Cortex of kidney (tissue), 1 donor: ENCODE data around the gene TCF7L1.

Source experiments
- DNase-seq: peaks from one replicate; lab custom pipeline; 2025; lab: John Stamatoyannopoulos, UW

Gene TCF7L1

DNA sequence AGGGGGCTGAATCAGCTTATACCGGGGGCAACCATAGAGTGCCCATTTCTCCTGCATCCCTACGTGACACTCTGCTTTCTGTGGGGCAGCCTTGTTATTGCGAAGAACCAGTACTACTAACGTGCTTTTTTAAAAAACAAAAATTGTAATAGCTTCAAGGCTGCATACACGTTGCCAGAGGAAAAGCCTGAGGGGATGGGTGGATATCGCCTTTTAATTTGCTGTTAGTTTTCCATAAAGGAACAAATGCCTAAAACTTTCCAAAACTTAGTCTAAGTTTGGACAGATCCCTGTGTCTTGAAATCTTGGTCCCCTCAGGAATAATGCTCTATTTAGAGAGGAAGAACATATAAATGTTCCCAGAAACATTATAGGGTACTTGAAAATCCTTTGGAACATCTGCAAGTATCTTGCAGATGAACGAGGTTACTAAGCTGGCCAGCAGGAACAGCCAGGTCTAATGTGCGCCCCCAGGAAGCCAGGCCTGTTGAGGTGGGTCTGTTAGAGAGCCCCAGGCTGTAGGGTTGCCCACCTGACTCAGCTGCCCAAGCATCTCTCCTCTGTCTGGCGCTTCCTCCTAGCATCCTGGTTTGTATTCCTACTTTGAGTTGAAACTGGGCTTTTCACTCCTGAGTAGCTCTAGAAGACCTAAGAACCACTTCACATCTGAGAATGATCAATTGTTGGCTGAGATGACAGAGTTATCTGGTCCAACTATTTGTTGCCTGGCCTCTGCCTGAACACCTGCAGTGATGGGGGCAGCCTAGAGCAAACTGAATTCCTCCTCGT is 97.7 kb downstream of the TCF7L1 start:
- no peak for DNase-seq

DNA sequence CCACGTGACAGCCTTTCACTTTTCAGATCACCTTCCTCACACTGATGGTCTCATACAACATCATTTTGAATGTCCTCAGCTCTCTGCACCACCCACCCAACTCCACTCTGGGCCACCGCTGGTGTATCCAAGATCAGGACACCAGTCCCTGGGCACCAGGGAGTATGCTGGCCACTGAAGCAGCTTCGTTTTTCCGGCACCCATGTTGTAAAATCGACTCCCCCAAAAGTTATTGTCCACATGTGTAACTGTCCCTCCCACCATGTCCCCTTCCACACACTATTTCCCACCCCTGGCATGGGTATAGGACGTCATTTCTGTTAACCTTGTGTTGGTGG is 98.2 kb downstream of the TCF7L1 start:
- no peak for DNase-seq

DNA sequence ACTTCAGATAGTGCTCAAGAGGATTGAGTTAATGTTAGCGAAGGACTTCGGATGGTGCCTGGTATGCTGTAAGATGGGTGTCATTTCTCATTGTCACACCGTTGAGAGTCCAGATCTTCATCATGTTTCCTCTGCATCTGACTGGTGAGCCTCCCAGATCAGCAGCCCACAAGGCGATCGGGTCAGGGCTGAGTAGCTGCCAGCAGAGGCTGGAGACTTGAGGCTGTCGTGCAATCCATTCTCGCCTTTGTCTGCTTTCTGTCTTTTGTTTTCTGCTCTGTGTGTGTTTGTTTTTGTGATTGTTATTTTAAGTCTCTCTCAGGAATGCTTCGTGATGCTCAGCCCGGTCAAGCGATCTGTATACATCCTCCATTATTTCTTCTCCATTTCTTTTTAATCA is 98.8 kb downstream of the TCF7L1 start:
- DNase-seq, result no peak

DNA sequence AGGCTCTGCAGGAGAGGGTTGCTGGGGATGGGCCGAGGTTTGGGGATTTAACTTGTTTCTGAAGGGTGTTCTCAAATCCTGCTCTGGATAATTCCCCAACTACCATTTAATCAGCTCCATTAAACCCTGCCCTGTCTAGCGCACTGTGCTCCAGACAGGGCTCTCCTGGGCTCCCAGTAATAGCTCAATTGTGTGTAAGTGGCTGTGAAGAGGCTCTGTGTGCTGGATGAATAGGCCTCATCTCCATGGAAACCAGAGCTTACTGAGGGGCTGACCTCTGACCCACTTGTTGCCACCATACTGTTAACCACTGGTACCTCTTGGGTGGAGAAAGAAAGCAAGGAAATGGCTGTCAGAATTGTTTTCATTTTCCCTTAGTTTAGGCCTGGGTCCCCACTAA is 101.7 kb downstream of the TCF7L1 start:
- DNase-seq, result no peak

DNA sequence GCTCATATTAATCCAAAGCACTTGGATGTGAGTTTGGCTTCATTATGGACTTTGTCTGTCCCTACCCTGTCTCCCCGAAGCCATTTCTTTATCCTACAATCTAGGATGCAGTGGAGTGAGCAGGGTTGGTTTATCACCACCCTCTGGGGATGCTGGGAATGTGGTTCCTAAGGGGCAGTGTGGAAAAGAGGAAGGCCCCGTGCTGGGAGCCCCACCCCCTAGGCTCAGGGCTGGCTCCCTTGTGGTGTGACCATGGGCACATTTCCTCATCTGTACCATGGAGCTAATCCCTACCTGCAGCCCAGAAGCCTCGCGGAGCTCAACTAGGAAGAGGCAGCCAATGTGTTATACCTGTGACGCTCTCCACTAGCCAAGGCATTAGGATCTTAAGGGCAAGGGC is 102.1 kb downstream of the TCF7L1 start:
- no peak for DNase-seq

DNA sequence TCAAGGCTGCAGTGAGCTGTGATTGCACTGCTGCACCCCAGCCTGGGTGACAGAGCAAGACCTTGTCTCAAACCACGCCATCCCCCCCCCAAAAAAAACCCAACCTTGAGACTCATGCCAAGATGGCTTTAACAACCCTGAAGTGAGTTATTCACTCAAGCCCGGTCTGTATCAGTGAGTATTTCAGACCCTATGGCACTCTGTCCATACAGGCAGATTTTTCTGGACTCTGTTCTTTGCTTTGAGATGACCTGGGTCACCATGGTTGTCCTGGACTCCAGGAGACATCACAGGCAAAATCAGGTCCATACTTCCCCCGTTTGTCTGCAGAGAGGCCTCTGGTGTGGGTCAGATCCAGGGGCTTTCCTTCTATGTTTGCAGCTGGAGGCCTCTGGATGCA is 102.9 kb downstream of the TCF7L1 start:
- DNase-seq, result no peak

DNA sequence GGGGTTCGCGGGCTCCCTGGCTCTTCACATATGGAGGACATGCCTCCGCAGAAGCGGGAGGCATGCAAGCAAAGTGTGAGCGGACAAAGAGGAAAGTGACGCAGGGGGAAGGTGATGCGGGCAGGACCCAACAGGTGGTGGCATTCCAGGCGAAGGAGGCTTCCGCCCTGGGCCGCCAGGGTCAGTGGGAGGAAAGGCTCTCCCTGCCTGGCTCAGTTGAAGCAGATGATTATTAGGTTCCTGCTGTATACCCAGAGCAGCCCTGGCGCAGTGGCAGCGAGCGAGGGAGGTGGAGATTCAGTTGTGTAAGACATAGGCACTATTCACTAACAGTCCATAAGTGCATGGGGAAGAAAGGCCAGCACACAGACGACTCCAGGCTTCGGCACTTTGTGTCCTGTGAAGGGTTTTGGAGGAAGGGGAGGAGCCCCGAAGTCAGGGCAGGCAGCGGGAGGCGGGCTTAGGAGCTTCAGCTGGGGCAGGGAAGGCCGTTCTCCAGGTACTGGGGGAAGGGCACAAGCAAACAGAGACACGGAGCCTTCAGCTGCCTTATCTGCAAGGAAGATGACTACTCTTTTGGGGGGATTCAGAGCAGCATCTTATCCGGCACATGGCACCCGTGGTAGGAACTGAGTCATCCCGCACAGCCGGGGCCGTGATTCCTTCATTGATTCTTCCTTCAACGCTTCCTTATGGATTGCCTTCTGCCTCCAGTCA is 104.8 kb downstream of the TCF7L1 start:
- DNase-seq, result no peak

DNA sequence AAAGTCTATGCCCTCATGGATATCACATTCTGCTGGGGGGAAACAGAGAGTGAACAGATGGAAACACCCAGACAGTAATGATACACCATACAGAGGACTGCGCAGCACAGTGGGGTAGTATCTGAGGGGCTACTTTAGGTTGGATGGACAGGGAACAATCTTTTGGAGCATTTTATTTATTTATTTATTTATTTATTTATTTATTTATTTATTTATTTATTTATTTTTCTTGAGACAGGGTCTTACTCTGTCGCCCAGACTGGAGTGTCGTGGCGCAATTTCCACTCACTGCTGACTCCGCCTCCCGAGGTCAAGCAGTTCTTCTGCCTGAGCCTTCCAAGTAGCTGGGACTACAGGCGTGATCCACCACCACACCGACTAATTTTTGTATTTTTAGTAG is 105.4 kb downstream of the TCF7L1 start:
- no peak for DNase-seq

DNA sequence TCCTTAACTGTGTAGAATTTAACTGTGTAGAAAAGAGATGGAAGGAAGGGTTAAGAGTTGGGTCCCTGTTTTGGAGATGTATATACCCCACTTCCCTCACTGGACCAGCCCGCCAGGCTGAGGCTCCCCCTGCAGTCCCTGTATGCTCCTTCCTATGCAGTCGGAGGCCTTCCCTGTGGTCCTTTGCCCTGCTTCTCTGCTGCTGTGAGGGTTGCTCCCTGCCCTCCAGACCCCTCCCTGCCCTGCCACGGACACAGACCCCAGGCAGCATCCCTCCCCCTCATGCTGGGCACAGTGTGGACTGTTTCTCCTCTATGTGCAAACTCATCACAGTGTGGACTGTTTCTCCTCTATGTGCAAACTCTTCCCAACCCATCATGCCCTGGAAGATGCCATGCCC is 105.9 kb downstream of the TCF7L1 start:
- no peak for DNase-seq

DNA sequence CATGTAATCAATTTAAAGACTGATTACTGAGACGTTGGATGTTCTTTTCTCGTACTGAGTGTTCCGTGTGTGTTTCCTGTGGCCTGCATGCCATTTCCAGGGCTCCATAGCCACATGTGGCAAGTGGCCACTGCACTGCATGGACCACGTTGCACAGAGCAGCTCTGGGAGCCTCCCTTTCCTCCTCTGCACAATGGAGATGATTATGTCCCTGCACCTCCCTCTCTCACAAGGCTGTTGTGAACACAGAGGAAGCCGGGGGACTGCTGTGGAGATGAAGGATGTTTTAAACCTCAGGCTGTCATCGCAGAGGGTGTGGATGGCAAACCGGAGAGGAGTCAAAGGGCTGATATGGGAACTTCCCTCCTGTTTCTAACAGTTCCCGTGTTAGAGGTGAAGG is 106.9 kb downstream of the TCF7L1 start:
- no peak for DNase-seq

DNA sequence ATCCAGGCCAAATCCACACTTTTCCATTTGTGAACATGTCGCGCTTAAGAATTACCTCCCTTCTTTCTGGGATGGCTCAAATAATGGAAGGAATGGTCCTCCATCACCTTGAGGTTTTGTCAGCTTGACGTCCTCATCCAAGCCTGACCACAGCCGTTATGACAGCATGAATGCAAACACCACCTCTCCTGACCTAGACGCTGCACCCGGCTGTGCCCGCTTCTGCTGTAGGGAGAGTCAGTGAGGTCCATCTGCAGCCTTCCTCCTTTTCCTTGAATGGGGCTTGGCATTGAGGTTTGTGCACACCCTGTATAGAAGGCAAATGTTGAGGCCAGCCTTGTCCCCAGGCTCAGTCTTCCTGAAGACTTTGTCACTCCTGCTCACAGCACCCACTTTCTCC is 109.1 kb downstream of the TCF7L1 start:
- no peak for DNase-seq

DNA sequence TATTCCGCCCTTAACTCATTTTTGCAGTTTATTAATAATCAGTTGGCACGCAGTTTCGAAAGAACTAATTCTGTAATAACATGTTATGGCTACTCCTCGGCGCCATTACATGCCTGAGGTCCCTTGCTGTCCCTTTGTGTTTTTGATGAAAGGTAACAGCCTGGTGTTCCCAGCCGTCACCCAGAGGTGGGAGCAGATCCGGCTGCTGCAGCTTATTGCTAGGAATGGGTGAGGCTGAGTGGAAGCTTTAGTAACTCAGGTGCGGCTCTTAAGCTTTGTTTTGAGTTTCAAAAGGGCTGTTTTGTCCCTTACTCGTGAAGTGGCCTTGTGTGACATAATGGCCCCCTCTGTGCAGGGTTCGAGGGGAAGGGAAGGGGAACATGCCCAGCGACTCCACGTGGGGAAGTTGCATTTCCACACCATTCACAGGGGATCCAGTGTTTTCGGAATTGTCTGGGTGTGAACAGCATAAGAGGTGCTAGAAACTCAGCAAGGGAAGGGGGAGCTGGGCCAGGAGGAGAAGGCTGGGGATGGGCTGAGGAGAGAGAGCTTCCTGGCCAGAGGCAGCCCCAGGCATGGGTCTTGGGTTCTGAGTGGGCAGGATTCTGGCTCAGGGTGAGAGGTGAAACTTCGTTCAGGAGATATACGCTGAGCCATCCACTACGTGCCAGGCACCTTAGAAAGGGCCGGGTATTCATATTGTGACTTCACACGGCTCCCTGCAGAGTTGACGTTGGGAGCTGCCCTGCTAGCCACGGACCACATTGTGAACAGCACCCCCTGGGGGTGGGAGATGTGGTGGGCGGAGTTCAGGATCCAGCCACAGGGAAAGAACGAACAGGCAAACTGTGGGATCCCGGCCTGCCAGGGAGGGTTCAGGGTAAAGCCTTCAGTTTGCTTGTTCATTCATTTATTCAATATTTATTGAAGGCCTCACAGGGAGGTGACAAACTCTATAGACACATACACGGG is 110.2 kb downstream of the TCF7L1 start:
- DNase-seq, result no peak

DNA sequence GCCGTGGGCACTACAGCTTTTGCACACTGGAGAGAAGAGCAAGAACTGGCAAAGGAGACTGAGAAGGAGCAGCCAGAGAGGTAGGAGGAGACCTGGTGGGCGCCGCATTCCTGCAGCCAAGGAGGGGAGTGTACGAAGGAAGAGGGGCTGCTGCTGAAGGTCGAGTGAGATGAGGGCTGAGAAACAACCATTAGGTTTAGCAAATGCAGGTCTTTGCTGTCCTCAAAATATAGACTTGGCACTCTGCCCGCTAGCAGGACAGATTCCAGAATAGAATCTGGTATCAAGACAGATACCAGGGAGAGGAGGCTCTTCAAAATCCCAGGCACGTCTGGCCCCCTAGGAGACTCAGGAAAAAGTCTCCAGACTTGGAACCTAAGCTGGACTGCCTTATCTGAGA is 111.6 kb downstream of the TCF7L1 start:
- no peak for DNase-seq

DNA sequence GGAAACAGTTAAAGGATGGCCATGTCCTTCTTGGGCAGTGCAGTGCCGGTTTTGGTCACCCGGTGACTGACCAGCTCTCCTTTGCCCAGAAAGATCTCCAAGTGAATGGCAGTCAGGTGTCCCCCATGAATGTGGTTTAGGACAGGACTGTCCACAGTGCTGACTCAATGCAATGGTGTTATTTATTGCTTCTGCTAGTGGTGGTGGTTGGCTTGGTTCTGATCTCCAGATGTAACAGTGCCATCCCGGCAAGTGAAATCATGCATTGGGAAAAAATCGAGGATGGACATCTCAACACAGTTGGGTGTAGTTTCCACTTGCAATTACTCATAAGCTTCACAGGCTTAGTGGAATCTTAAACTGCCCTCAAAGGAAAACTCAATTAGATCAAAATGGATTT is 112.7 kb downstream of the TCF7L1 start:
- no peak for DNase-seq

DNA sequence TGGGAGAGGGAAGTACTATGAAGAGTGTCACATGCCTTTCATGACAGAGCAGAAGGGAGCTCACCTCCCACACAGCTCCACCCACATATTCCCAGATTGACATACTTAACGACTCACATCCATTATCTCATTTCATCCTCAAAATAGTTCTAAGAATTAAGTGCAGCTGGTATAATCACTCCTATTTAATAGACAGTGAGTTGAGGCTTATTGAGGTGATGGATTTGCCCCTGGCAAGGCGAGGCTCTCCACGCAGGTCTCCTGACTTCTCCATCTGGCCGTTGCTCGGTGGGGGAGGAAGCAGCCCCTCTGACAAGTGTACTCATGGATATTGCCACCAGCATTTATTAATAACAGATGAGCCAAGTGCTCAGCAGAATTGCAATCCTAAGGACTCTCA is 113.2 kb downstream of the TCF7L1 start:
- DNase-seq, result no peak

DNA sequence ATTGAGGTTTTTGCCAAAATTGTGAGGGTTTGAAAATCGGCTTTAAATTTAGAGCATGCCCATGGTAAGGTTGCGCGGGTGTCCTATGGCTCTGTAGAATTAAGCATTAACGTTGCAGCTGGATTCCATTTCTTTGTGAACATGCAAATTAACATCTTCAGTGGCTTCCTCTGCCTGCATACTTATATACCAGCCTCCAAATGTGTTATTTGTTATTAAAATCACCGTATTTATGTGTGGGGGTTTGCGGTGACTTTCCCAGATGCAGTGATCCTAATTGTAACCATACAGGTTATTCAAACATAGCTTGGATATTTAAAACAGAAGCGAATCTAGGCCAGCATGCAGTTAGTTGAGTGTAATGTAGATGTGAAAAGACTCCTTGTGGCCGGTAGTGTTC is 114.4 kb downstream of the TCF7L1 start:
- DNase-seq, result no peak

DNA sequence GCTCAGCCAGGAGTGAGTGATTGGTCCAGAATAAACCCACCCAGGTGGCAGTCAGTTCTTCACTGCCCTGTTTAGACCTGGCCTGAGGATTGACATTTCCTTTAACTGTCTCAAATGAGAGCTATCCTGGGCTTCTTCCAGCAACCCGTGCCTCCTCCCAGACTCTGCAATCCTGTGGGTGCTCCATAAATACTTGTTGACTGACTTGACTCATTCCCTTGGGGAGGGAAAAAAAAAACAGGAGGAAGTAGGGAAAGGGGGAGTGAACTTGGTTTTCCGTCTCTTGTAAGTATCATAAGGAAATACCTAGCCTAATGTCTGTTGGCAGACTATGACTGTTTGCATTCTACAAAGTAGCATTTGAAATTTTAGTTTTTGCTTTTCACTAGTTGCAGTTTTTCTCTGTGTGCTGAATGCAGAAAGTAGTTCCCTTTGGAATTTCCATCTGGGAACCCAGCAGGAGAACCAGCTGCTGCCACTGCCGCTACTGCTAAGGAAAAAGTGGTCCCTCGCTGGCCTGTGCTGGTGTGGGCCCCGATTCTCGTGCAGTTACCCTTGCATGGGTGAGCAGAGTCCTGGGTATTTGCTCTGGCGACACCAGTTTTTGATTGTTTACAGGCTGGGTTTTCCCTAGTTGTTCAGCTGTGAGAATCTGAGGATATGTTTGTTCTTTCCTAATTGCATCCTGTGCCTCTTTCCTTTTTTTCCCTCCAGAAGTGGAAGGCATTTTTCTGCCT is 115.7 kb downstream of the TCF7L1 start:
- no peak for DNase-seq

DNA sequence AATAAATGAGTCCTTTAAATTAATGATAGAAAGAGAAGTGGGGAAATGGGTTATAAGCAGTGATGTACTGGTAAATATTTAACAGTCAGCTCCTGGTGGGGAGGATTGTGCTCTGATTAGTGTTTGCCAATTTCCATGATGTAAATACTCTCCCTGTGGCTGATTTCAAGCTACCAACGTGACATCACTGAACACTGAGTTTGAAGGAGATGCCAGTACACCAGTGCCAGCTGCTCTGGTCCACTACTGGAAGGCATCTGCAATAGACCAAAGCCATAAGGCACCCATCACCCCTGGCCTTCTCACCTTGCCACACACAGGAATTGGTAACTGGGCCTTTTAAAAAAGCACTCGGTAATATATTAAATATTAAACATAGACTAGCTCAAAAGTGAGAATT is 116.9 kb downstream of the TCF7L1 start:
- DNase-seq, result no peak

DNA sequence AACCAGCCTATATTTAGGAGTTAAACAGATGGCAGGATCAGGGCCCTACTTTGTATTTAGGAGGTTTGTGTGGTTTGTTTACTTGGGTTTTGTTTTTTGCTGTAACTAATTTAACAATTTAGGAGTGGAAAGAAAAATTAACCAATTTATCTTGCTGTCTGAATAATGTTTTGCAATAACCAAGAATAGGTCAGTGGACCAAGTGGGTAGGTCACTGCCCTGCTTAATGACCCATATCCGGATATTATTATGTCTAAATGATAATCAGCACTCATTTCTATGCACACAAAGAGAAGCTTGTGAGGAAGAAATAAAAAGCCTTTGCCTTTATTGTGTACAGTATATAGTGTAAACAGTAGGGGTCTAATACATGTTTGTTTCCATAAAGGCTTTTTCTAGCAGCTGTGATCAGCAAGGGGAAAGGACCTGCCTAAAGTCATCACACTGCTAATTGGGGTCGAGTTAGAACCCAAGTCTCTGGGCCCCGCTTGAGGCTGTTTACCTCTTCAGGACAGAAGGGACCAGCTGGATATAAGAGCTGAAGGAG is 118.0 kb downstream of the TCF7L1 start:
- DNase-seq, result no peak

DNA sequence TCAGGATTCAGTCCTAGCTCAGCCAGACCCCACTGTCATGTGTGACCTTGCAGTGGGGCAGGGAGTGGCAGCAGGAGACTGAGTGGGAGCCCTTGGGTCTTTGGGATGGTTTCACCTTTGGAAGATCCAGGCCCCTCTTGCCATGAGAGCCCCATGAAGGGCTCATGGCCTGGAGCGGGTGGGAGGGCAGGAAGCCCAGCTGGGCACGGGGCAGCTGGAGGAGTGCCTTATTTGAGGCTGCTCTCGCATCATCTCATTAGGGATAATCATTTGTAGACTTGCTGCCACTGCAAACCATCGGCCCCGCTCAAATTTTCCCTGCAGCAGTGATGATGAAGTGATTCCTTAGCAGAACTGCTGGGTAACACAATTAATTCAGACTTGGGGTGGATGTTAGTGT is 120.7 kb downstream of the TCF7L1 start:
- no peak for DNase-seq

DNA sequence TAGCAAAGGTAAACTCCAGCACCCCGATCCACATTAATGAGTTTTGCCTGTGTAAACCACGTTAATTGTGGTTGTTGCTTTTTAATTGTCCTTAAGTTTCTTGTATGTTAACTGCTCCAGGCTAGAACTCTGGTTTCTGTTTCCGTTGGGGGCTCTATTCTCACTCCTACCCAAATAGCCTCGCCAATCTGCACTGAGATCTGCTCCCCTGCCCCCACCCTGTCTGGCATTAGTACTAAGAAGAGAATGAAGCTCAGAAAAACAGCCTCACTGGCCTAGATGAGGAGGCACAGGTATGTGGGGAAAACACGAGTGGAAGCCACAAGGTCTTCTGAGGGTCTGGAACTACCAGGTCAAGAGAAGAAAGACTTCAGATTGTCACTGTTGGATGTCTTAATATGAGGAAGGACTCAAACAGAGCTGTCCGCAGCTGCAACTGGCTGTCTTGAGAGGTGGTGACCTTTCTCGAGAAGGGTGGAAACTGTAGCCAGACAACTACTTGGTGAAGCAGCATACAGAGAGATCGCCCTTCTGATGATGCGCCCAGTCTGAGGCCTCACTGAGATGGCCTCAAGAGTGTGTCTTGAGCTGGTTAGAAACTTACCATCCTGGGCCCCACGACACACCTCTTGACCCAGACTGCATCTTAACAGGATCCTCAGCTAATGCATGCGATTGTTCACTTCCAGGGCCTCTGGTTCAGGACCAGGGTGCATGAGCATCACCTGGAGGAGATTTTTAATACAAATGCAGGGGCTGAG is 121.5 kb downstream of the TCF7L1 start:
- DNase-seq, result no peak
